Measurements from ENCODE around the gene VLDLR.

Gene VLDLR

DNA sequence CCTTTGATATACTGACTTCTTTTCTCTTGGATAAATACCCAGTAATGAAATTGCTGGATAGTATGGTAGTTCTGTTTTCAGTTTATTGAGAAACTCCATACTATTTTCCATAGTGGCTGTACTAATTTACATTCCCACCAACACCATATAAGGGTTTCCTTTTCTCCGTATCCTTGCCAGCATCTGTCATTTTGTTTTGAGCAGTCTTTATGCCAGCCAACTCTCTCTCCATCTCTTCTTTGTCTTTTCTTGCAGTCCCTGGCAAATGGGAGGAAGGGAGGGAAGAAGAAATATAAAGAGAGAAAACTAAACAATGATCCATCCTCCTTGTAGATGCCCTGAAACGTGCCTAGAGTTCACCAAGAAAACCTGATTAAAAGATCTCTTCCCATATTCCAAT lies 9.6 kb upstream of the VLDLR start:
- Mint-ChIP-seq H3K4me3 (no peak overlapping the region), H3K27ac (no peak overlapping the region), H3K9me3 (no peaks in the 10 kb centered on the region), H3K36me3 (no peaks in the 10 kb centered on the region), H3K4me1 (no peaks in the 10 kb centered on the region)
- no peak for DNase-seq (ENCODE audit: low spot score in 2 of 2)
- ATAC-seq, result no peak

GRCh38 chr9:2613730-2614271 lies 7.8 kb upstream of the VLDLR start:
- Mint-ChIP-seq H3K4me3 (no peak overlapping the region), H3K27ac (no peak overlapping the region), H3K36me3 (no peaks in the 10 kb centered on the region), H3K9me3 (no peaks in the 10 kb centered on the region), H3K4me1 (no peaks in the 10 kb centered on the region)
- ATAC-seq (peak; percentile 53), DNase-seq (ENCODE audit: low spot score in 2 of 2) (no peak)

DNA sequence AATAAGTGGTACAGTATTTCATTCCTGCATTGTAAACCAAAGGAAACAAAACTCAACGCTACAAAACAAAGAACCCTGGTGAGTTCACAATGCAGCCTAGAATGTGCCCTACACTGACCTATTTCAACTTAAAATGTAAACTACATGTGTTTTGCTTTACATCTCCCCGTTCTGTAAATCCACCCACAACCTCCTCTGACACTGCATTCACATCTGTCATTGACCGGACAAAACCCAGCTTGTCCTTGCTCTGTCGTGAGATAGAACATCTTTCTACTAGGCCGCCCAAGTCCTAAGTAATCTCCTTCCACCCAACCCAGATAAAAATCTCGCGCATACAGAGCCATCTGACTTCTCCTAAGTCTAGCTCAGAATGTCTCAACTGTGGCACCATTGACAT lies 6.1 kb upstream of the VLDLR start:
- Mint-ChIP-seq H3K4me1 (peaks cover 3% of the 10 kb centered on the region), H3K27ac (no peak overlapping the region), H3K36me3 (no peaks in the 10 kb centered on the region), H3K9me3 (no peaks in the 10 kb centered on the region), H3K4me3 (no peak overlapping the region)
- no peak for ATAC-seq
- no peak for DNase-seq (ENCODE audit: low spot score in 2 of 2)

DNA sequence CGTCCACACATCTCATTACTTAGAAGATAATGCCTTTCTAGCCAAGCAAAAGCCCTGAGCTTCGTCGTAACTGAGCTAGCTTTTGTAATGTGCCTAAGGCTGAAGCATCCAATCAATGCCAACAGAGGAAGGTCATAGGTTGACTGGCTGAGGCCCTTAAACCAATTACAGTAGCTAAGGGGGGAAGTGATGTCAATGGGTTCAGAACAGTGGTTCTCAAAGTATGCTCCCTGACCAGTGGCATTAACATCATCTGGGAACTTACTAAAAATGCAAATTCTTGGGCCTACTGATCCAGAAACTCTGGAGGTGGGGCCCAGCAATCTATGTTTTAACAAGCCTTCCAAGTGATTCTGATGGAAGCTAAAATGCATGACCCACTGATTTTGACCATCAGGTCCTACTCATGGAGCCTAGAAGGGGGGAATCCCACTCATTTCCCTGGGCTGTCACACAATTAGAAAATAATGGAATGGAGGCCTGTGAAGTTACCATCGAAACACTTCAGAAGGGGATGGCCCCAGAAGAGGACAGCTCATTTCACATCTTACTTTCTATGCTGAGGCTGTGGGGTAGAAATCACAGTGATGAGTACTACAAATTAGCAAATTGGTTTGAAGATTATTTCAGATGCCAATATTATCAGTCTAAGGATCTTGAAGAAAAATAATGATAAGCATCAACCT lies 4.8 kb upstream of the VLDLR start:
- peak; percentile 54 for ATAC-seq
- H3K4me3 Mint-ChIP-seq, result no peak overlapping the region

DNA sequence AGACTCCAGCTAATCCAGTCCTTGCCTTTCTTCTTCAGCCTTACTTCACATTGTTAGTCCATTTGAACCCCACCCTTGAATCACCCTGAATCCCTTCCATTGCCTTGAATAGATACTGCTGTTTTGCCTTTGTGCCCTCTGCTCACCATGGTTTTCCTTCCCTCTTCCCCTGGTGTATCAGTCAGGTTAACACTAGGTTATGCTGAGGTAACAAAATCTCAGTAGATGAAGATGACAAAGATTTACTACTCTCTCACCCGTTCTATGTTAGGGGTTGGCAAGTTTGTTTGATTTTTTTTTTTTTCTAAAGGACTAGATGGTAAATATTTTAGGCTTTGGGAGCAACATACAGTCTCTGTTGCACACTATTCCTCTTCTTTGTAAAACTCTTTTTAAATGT lies 3.3 kb upstream of the VLDLR start:
- Mint-ChIP-seq H3K9me3 (no peaks in the 10 kb centered on the region), H3K36me3 (peaks cover 10% of the 10 kb centered on the region), H3K4me1 (peaks cover 15% of the 10 kb centered on the region), H3K27ac (no peak overlapping the region), H3K4me3 (no peak overlapping the region)
- ATAC-seq (no peak), DNase-seq (ENCODE audit: low spot score in 2 of 2) (no peak)

More for the DNA sequence above, 4.8 kb upstream of the VLDLR start:
- Mint-ChIP-seq H3K36me3 (no peaks in the 10 kb centered on the region), H3K27ac (no peak overlapping the region), H3K9me3 (no peaks in the 10 kb centered on the region), H3K4me1 (peaks cover 11% of the 10 kb centered on the region)
- no peak for DNase-seq (ENCODE audit: low spot score in 2 of 2)

- peak; percentile 8 to 78 for DNase-seq (ENCODE audit: low spot score in 2 of 2)
- Mint-ChIP-seq H3K36me3 (peaks cover 12% of the 10 kb centered on the region), H3K4me3 (peak overlapping the region; percentile 90), H3K4me1 (peaks cover 19% of the 10 kb centered on the region), H3K9me3 (no peaks in the 10 kb centered on the region), H3K27ac (peak overlapping the region; percentile 92)
- peak; percentile 75 for ATAC-seq
Observed at GRCh38 chr9:2620919-2621721, 467 bp upstream of the VLDLR start.

DNA sequence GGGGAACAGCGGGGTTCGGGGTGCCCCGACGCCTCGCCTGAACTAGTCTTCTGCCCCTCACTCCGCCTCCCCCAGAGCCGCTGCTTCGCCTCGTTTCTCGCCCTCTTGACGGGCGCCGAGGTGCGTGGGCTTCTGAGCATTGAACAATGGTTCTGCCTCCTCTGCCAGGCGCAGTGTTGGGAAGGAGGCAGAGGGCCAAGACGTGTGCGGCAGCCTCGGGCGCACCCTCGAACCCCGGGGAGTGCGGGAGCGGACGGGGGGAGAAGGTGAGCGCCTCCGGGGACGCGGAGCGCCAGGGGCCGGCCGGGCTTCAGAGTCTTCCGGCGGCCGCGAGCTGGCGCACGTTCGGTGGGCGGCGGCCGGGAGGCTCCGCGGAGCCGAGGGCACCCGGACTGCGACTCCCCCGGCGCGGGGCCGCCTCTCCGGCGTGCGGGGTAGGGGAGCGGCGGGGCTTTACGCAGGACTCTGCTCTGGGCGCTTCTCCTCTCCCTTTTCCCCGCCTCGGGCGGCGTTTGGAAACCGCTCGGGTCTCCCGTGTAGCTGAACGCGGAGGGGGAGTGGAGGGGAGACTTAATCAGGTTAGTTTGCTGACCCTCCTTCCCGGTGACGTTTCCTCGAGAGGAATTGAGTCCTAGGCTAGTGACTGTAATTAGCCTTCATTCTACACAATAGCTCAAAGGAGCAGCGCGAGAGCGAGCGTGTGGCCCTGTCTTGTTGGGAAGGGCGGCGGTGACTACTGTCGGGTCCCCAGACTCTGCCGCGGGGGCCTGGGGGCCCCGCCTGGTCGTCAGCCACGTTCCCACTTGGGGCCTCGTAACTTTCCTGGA lies 1.1 kb downstream of the VLDLR start:
- DNase-seq (ENCODE audit: low spot score in 2 of 2) (peak; percentile 29 to 66), ATAC-seq (peak; percentile 45)
- H3K27ac Mint-ChIP-seq, result peak overlapping the region; percentile 92
- H3K4me1 Mint-ChIP-seq, result peaks cover 19% of the 10 kb centered on the region
- peak overlapping the region; percentile 90 for H3K4me3 Mint-ChIP-seq
- peaks cover 12% of the 10 kb centered on the region for H3K36me3 Mint-ChIP-seq
- H3K9me3 Mint-ChIP-seq, result no peaks in the 10 kb centered on the region

GRCh38 chr9:2623288-2624050 lies 1.9 kb downstream of the VLDLR start:
- peak overlapping the region; percentile 90 for H3K4me3 Mint-ChIP-seq
- no peaks in the 10 kb centered on the region for H3K9me3 Mint-ChIP-seq
- DNase-seq (ENCODE audit: low spot score in 2 of 2) (no peak), ATAC-seq (no peak)
- peaks cover 19% of the 10 kb centered on the region for H3K4me1 Mint-ChIP-seq
- H3K36me3 Mint-ChIP-seq, result peaks cover 12% of the 10 kb centered on the region
- peak overlapping the region; percentile 92 for H3K27ac Mint-ChIP-seq

- peak overlapping the region; percentile 90 for H3K4me3 Mint-ChIP-seq
- ATAC-seq (no peak), DNase-seq (ENCODE audit: low spot score in 2 of 2) (no peak)
- H3K36me3 Mint-ChIP-seq, result peaks cover 12% of the 10 kb centered on the region
- H3K9me3 Mint-ChIP-seq, result no peaks in the 10 kb centered on the region
- peaks cover 19% of the 10 kb centered on the region for H3K4me1 Mint-ChIP-seq
- H3K27ac Mint-ChIP-seq, result no peak overlapping the region
Observed at GRCh38 chr9:2624051-2624682, 2.6 kb downstream of the VLDLR start.

GRCh38 chr9:2625427-2625826 lies 3.8 kb downstream of the VLDLR start:
- no peaks in the 10 kb centered on the region for H3K9me3 Mint-ChIP-seq
- no peak overlapping the region for H3K4me3 Mint-ChIP-seq
- no peak overlapping the region for H3K27ac Mint-ChIP-seq
- peaks cover 12% of the 10 kb centered on the region for H3K36me3 Mint-ChIP-seq
- peaks cover 17% of the 10 kb centered on the region for H3K4me1 Mint-ChIP-seq
- no peak for ATAC-seq
- no peak for DNase-seq (ENCODE audit: low spot score in 2 of 2)

DNA sequence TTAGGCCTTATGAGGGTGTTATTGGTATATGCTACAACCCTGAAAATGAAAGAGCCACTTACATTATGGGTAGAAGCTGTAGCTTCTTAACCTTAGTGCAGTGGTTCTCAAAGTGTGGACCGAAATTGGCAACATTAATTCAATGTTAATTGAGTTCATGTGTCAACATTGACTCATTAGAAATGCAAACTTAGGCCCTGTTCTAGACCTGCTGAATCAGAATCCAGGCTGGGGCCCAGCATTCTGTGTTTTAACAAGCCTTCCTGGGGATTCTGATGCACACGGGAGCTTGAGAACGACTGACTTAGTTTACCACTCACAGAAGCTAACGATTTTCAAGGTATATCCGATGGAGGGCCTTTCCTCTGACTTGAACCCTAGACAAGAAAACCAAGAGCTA lies 7.3 kb downstream of the VLDLR start:
- no peak overlapping the region for H3K27ac Mint-ChIP-seq
- no peaks in the 10 kb centered on the region for H3K9me3 Mint-ChIP-seq
- no peaks in the 10 kb centered on the region for H3K4me1 Mint-ChIP-seq
- H3K4me3 Mint-ChIP-seq, result no peak overlapping the region
- H3K36me3 Mint-ChIP-seq, result no peaks in the 10 kb centered on the region
- ATAC-seq (no peak), DNase-seq (ENCODE audit: low spot score in 2 of 2) (no peak)

DNA sequence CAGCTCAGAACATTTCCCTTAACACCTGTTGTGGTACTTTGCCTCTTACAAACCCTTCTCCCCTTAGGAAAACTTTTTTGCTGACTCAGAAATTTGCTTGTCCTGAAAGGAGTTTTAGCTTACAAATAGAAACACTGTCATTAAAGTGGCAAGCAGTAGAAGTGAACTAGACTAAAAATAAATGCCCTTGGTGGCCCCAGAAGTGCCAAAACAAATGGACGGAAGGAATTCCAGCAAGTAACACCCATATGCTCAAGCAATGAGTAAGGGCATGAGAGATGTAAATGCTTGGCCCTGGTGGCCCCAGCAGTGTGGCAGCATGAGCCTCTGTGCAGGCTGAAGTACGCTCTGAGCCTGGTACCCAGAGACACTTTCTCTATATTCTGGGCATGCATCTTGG lies 8.6 kb downstream of the VLDLR start:
- Mint-ChIP-seq H3K9me3 (no peaks in the 10 kb centered on the region), H3K4me3 (no peak overlapping the region), H3K4me1 (no peaks in the 10 kb centered on the region), H3K36me3 (no peaks in the 10 kb centered on the region), H3K27ac (no peak overlapping the region)
- ATAC-seq, result no peak
- no peak for DNase-seq (ENCODE audit: low spot score in 2 of 2)

- Mint-ChIP-seq H3K27ac (no peak overlapping the region), H3K4me1 (no peaks in the 10 kb centered on the region), H3K9me3 (no peaks in the 10 kb centered on the region), H3K4me3 (no peak overlapping the region), H3K36me3 (peaks cover 7% of the 10 kb centered on the region)
- DNase-seq (ENCODE audit: low spot score in 2 of 2), result no peak
- no peak for ATAC-seq
Observed at GRCh38 chr9:2631263-2631662, 9.7 kb downstream of the VLDLR start.

DNA sequence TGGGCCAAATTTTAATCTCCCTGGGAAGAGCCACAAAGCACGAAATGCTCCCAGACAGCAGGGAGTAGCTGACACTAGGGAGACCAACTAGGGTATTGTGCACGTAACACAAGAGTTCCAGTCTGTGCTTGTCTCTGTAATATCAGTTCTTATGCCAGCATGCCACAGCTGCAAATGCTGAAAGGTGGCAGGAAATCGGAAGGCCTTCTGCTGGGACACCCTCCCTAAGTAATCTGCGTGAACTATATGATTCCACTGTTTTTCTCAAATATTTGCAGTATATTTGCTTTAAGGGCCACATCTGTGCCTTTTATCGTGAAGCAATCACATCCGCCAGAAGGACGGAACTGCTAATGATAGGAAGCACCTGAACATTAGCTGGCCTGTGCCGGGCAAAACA lies 12.6 kb downstream of the VLDLR start:
- no peaks in the 10 kb centered on the region for H3K9me3 Mint-ChIP-seq
- DNase-seq (ENCODE audit: low spot score in 2 of 2), result no peak
- H3K4me1 Mint-ChIP-seq, result peaks cover 7% of the 10 kb centered on the region
- no peak overlapping the region for H3K4me3 Mint-ChIP-seq
- no peak overlapping the region for H3K27ac Mint-ChIP-seq
- ATAC-seq, result no peak
- H3K36me3 Mint-ChIP-seq, result peaks cover 7% of the 10 kb centered on the region
